Thyroid gland (tissue), 4 donors: Measurements from ENCODE around the gene SEMA6A. TPM values are rescaled to one million over a fixed set of nuclear protein-coding genes. Genes with fewer than 3 reads are reported as not detected.
"Not testable (repeated sequence)": the region's sequence is repeated elsewhere in the genome, so short reads cannot be mapped to it uniquely, and the experiment has no call there.

Source experiments
- DNase-seq, 2 donors: peaks; one replicate each; pipeline ENCODE4 v3.0.0-alpha.2; 2019
- H3K27ac ChIP-seq, 3 donors: fragments of 200-600 bp; sonication (generic); 1 replicate in 2 of 3; 2 replicates in 1 of 3; pipeline ENCODE4 v1.5.1; 2016 to 2019; ENCODE audit warnings: mild to moderate bottlenecking in 1 of 3, moderate library complexity in 1 of 3
- H3K27me3 ChIP-seq: fragments of 200-600 bp; sonication (generic); one replicate; pipeline ENCODE4 v1.5.1; 2019
- H3K36me3 ChIP-seq, 2 donors: fragments of 200-600 bp; sonication (generic); one replicate each; pipeline ENCODE4 v1.5.1; 2016 to 2019
- H3K4me1 ChIP-seq, 2 donors: fragments of 200-600 bp; sonication (generic); one replicate each; pipeline ENCODE4 v1.5.1; 2017 to 2019
- H3K4me3 ChIP-seq, 3 donors: fragments of 200-600 bp; sonication (generic); replicated peaks in 1 of 3; 1 replicate in 2 of 3; 2 replicates in 1 of 3; pipeline ENCODE4 v1.5.1; 2016; ENCODE audit warnings: mild to moderate bottlenecking in 1 of 3
- H3K9me3 ChIP-seq: fragments of 200-600 bp; sonication (generic); one replicate; pipeline ENCODE4 v1.5.1; 2017
- CTCF ChIP-seq, 6 experiments: fragments of 200-600 bp in 3 of 6; fragments of 450-650 bp in 3 of 6; sonication (generic) in 3 of 6; IDR thresholded peaks; one replicate each; pipeline ENCODE4 v1.5.1; 2016 to 2019; ENCODE audit warnings: antibody characterized with exemption in 6 of 6, mild to moderate bottlenecking in 2 of 6, inconsistent platforms in 1 of 6, moderate library complexity in 1 of 6
- POLR2A ChIP-seq, 2 donors: fragments of 450-650 bp; IDR thresholded peaks; one replicate each; pipeline ENCODE4 v1.6.1; 2017; ENCODE audit warnings: antibody characterized with exemption in 2 of 2, mild to moderate bottlenecking in 2 of 2, moderate library complexity in 1 of 2
- WGBS, 2 donors: methylation state at CpG; one replicate each; pipeline ENCODE4 v1.1.5; 2017; 5-methylcytosine and 5-hydroxymethylcytosine counted together
- intact Hi-C: fragments of 100-400 bp; cut with DNase I; formaldehyde crosslinking; loops from one replicate; pipeline ENCODE4 v1.15.1; 2023
- total RNA-seq, 4 donors: library from RNA; depleted of rRNA; stranded (reverse); fragments of >200 nt; gene quantifications; one replicate each; pipeline ENCODE4 v1.2.3, GENCODE V29; 2016

The SEMA6A gene
- total RNA-seq, 4 donors from 2014 or later, result 27.6 to 37.9 (median 30.4) TPM

DNA sequence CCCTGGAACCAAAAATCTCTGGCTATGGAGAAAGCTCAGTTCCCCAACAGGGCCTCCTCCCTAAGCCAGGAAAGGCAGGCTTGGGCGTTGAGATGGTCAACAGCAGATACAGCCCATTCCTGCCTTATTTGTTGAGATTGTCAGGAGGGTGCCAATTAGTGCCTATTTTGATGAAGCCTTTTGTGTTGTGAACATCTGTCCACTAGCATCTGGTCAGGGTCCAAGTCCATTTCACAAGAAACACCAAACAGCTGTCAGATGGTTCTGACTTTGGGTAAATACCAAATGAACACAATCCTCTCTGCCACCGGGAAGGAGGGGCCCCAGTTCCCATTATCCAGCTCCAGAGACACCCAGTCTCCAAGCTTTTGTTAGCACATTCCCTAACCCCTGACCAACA lies 19.9 kb downstream of the SEMA6A start:
- no peaks in the 10 kb centered on the region for H3K36me3 ChIP-seq
- no peak for DNase-seq

DNA sequence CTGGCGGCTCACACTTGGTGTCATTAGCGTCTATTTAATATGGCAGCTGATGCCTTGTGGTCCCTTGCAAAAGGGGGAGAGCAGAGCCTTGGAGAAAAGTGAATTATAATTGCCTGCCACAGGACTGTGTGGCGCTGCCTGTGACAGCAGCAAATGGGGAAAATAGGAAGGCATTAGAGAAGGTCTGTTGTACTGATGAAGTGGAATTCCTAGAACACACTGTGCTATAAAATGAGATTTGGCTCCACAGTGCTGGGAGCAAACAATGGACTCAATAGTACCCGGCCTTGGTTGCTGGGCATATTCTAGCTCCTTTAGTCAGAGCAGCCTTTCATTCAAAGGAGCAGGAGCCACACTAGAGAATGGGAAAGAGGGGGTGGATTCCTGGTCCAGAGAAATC lies 21.3 kb downstream of the SEMA6A start:
- no peak for DNase-seq
- no peaks in the 10 kb centered on the region for H3K27me3 ChIP-seq
- WGBS, 2 donors, result 92 to 94% methylated on average over 4 of the region's 4 CpGs
- H3K4me1 ChIP-seq, result no peaks in the 10 kb centered on the region
- no peaks in the 10 kb centered on the region for H3K9me3 ChIP-seq
- TF ChIP-seq POLR2A (IDR thresholded peaks at IDR 0.05) (no peak), CTCF (IDR thresholded peaks at IDR 0.05) (no peak)
- intact Hi-C loops, result no loop called here
- no peak overlapping the region for H3K27ac ChIP-seq
- H3K4me3 ChIP-seq, result no peak overlapping the region
- H3K36me3 ChIP-seq, result no peaks in the 10 kb centered on the region

More for the DNA sequence above, 19.9 kb downstream of the SEMA6A start:
- WGBS, 2 donors, result 76 to 88% methylated on average over 2 of the region's 2 CpGs
- Histone ChIP-seq H3K9me3 (no peaks in the 10 kb centered on the region), H3K4me1 (no peaks in the 10 kb centered on the region), H3K4me3 (no peak overlapping the region), H3K27me3 (no peaks in the 10 kb centered on the region), H3K27ac (no peak overlapping the region)
- intact Hi-C loops, result no loop called here
- no peak for TF ChIP-seq CTCF (IDR thresholded peaks at IDR 0.05)
- TF ChIP-seq POLR2A (IDR thresholded peaks at IDR 0.05), result no peak

GRCh38 chr5:116550082-116550481 lies 24.5 kb downstream of the SEMA6A start:
- TF ChIP-seq CTCF (IDR thresholded peaks at IDR 0.05) (no peak), POLR2A (IDR thresholded peaks at IDR 0.05) (no peak)
- intact Hi-C loops, result no loop called here
- Histone ChIP-seq H3K36me3 (no peaks in the 10 kb centered on the region), H3K27ac (no peak overlapping the region), H3K4me1 (no peaks in the 10 kb centered on the region), H3K9me3 (no peaks in the 10 kb centered on the region), H3K4me3 (no peak overlapping the region), H3K27me3 (no peaks in the 10 kb centered on the region)
- DNase-seq, result no peak

- 92 to 94% methylated on average over 1 of the region's 1 CpG for WGBS, 2 donors
- no peaks in the 10 kb centered on the region for H3K4me1 ChIP-seq
- intact Hi-C loops, result no loop called here
- H3K36me3 ChIP-seq, result no peaks in the 10 kb centered on the region
- no peak overlapping the region for H3K4me3 ChIP-seq
- no peaks in the 10 kb centered on the region for H3K27me3 ChIP-seq
- TF ChIP-seq POLR2A (IDR thresholded peaks at IDR 0.05), result no peak
- TF ChIP-seq CTCF (IDR thresholded peaks at IDR 0.05), result no peak
- H3K9me3 ChIP-seq, result no peaks in the 10 kb centered on the region
- no peak overlapping the region for H3K27ac ChIP-seq
- no peak for DNase-seq
These were observed 27.9 kb downstream of the SEMA6A start for GRCh38 chr5:116546743-116547124.

GRCh38 chr5:116546033-116546742 lies 28.4 kb downstream of the SEMA6A start:
- H3K4me3 ChIP-seq, result no peak overlapping the region
- H3K36me3 ChIP-seq, result no peaks in the 10 kb centered on the region
- no peaks in the 10 kb centered on the region for H3K9me3 ChIP-seq
- intact Hi-C loops, result no loop called here
- H3K4me1 ChIP-seq, result no peaks in the 10 kb centered on the region
- H3K27me3 ChIP-seq, result no peaks in the 10 kb centered on the region
- H3K27ac ChIP-seq, result no peak overlapping the region
- WGBS, 2 donors, result 96% methylated on average over 1 of the region's 1 CpG
- TF ChIP-seq POLR2A (IDR thresholded peaks at IDR 0.05), result no peak
- no peak for TF ChIP-seq CTCF (IDR thresholded peaks at IDR 0.05)
- DNase-seq, result no peak

DNA sequence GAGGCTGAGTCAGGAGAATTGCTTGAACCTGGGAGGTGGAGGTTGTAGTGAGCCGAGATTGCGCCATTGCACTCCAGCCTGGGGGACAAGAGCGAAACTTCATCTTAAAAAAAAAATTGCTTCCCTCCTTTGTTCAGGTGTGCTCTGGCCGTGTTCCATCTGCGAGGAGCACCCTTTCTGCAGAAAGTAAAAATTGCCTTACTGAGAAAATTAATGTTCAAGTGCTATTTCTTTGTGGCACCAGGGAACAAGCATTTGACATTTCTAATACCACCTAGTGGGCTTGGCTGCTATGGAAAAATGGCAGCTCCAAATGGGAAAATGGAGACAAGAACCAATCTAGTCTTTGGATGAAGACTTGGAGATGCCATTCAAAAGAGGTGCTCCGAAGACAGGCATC lies 29.2 kb downstream of the SEMA6A start:
- intact Hi-C loops, H3K27ac ChIP-seq, H3K27me3 ChIP-seq, DNase-seq, H3K36me3 ChIP-seq, H3K9me3 ChIP-seq, H3K4me1 ChIP-seq, H3K4me3 ChIP-seq: not testable (repeated sequence)
- 97 to 99% methylated on average over 6 of the region's 6 CpGs for WGBS, 2 donors
